CD4-positive, CD25-positive, alpha-beta regulatory T cell (primary cell): ENCODE data around the gene ABCD3. TPM values are rescaled to one million over a fixed set of nuclear protein-coding genes. Genes with fewer than 3 reads are reported as not detected.
"Not testable (repeated sequence)": the region's sequence is repeated elsewhere in the genome, so short reads cannot be mapped to it uniquely, and the experiment has no call there.

ENCODE experiments used
- ATAC-seq, 2 donors: fragments of 150-1000 bp; cut with Tn5 transposase; one replicate each; pipeline ENCODE4 v1.10.0; 2021; ENCODE audit warnings: low read depth in 2 of 2, moderate number of reproducible peaks in 2 of 2, moderate library complexity in 1 of 2
- DNase-seq, 3 donors: peaks; one replicate each; pipeline versions ENCODE4 v3.0.0 to v3.0.0-alpha.2; 2012 to 2022; ENCODE audit warnings: mixed read lengths in 1 of 3
- H3K27ac ChIP-seq: one replicate; pipeline ENCODE4 v1.7.0; 2013; ENCODE audit warnings: mild to moderate bottlenecking, low read length; ENCODE audit not compliant: insufficient read depth, poor library complexity, severe bottlenecking
- H3K27me3 ChIP-seq: one replicate; pipeline ENCODE4 v1.7.0; 2013; ENCODE audit warnings: low read length; ENCODE audit not compliant: control insufficient read depth, insufficient read depth
- H3K36me3 ChIP-seq: one replicate; pipeline ENCODE4 v1.7.0; 2013; ENCODE audit warnings: mild to moderate bottlenecking, low read length, moderate library complexity; ENCODE audit not compliant: control insufficient read depth, insufficient read depth
- H3K4me1 ChIP-seq: 2 replicates; pipeline ENCODE4 v1.7.0; 2013; ENCODE audit warnings: mild to moderate bottlenecking, low read length; ENCODE audit not compliant: insufficient read depth, control insufficient read depth, poor library complexity, severe bottlenecking
- H3K4me3 ChIP-seq: one replicate; pipeline ENCODE4 v1.7.0; 2013; ENCODE audit warnings: low read depth, mild to moderate bottlenecking, low read length, moderate library complexity
- H3K9me3 ChIP-seq, 2 experiments: 1 replicate in 1 of 2; 2 replicates in 1 of 2; pipeline ENCODE4 v1.7.0; 2013; ENCODE audit warnings: low read length in 2 of 2, mild to moderate bottlenecking in 1 of 2, moderate library complexity in 1 of 2; ENCODE audit not compliant: control insufficient read depth in 2 of 2
- H3K27ac Mint-ChIP-seq, 3 donors: one replicate each; pipeline ENCODE4 v1.8.0; 2020 to 2022; ENCODE audit warnings: mild to moderate bottlenecking in 3 of 3, mixed read lengths in 3 of 3, moderate library complexity in 2 of 3
- H3K27me3 Mint-ChIP-seq: one replicate; pipeline ENCODE4 v1.8.0; 2022; ENCODE audit warnings: mild to moderate bottlenecking, mixed read lengths
- H3K36me3 Mint-ChIP-seq: one replicate; pipeline ENCODE4 v1.8.0; 2020; ENCODE audit warnings: mixed read lengths
- H3K4me1 Mint-ChIP-seq, 4 donors: one replicate each; pipeline ENCODE4 v1.8.0; 2020 to 2022; ENCODE audit warnings: mixed read lengths in 4 of 4, mild to moderate bottlenecking in 1 of 4
- H3K4me3 Mint-ChIP-seq, 4 donors: one replicate each; pipeline ENCODE4 v1.8.0; 2020 to 2022; ENCODE audit warnings: mild to moderate bottlenecking in 4 of 4, mixed read lengths in 4 of 4, moderate library complexity in 3 of 4
- H3K9me3 Mint-ChIP-seq, 7 donors: one replicate each; pipeline ENCODE4 v1.8.0; 2020 to 2022; ENCODE audit warnings: mixed read lengths in 7 of 7, mild to moderate bottlenecking in 3 of 7, moderate library complexity in 2 of 7
- polyA plus RNA-seq, 4 donors: library from polyadenylated mRNA; unstranded; fragments of 300-500 nt; fragmentation: Illumina TruSeq; gene quantifications; one replicate each; pipeline ENCODE4 v1.2.3, GENCODE V29; 2021
- total RNA-seq: library from RNA; stranded (reverse); gene quantifications from one replicate; pipeline ENCODE4 v1.2.3, GENCODE V29; 2022

Gene ABCD3
- total and polyA plus RNA-seq, 5 donors from 2014 or later = 15.3 to 21.6 (median 19.4) TPM

DNA sequence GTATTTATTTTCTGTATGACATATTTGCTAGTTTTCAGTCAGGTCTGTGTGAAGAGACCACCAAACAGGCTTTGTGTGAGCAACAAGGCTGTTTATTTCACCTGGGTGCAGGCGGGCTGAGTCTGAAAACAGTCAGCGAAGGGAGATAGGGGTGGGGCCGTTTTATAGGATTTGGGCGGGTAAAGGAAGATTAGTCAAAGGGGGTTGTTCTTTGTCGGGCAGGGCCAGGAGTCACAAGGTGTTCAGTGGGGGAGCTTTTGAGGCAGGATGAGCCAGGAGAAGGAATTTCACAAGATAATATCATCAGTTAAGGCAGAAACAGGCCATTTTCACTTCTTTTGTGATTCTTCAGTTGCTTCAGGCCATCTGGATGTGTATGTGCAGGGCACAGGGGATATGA lies 148.2 kb downstream of the ABCD3 start:
- not testable (repeated sequence) for H3K36me3 ChIP-seq, H3K9me3 Mint-ChIP-seq, H3K4me3 ChIP-seq, H3K27me3 Mint-ChIP-seq, H3K9me3 ChIP-seq, H3K36me3 Mint-ChIP-seq, H3K4me3 Mint-ChIP-seq, DNase-seq, H3K4me1 Mint-ChIP-seq, H3K27ac ChIP-seq, H3K27me3 ChIP-seq, ATAC-seq, H3K4me1 ChIP-seq, H3K27ac Mint-ChIP-seq

DNA sequence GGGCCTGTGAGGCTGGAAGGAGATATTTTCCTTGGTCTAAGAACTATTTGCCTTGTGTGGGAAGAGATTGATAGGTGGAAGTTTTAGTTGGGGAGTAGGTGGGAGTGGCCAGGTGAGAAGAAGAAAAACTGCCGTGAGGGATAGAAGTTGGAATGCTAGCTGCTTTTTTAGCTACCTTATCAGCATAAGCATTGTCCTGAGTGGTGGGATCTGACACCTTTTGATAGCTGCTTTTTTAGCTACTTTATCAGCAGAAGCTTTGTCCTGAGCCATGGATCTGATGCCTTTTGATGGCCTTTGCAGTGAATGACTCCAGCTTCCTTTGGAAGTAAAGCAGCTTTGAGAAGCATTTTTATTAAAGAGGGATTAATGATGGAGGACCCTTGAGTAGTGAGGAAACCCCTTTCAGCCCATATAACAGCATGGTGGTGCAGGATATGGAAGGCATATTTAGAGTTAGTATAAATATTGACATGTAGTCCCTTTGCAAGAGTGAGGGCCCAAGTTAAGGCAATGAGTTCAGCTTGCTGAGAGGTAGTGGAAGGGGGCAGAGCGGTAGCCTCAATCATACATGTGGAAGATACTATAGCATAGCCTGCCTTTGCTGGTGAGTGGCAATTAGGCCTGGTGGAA lies 149.9 kb downstream of the ABCD3 start:
- H3K9me3 ChIP-seq, H3K4me3 ChIP-seq, H3K27me3 ChIP-seq, ATAC-seq, H3K4me1 Mint-ChIP-seq, H3K36me3 ChIP-seq, H3K36me3 Mint-ChIP-seq, DNase-seq, H3K4me1 ChIP-seq, H3K27me3 Mint-ChIP-seq, H3K27ac Mint-ChIP-seq, H3K27ac ChIP-seq, H3K4me3 Mint-ChIP-seq: not testable (repeated sequence)
- peaks cover 0 to 12% (median 4%) of the 10 kb centered on the region in 7 donors for H3K9me3 Mint-ChIP-seq

Other genes starting within 250 kb of the ABCD3 start
- not detected for gene ARHGAP29, start 180.8 kb upstream of the ABCD3 start, total RNA-seq
- gene ARHGAP29, start 180.8 kb upstream of the ABCD3 start, polyA plus RNA-seq = not detected
- gene F3, start 123.4 kb downstream of the ABCD3 start, total RNA-seq = not detected
- not detected for gene F3, start 123.4 kb downstream of the ABCD3 start, polyA plus RNA-seq